Measurements from ENCODE around the gene KLRC1. TPM values are rescaled to one million over a fixed set of nuclear protein-coding genes. Genes with fewer than 3 reads are reported as not detected.
"Not testable (repeated sequence)": the region's sequence is repeated elsewhere in the genome, so short reads cannot be mapped to it uniquely, and the experiment has no call there.

The KLRC1 gene
- total RNA-seq, 1 donor from 2014 or later: 1.8 TPM

GRCh38 chr12:10398168-10398567 is 55.0 kb downstream of the KLRC1 start:
- H3K4me3 ChIP-seq: no peak overlapping the region
- H3K36me3 ChIP-seq: no peaks in the 10 kb centered on the region
- intact Hi-C loops (cut with DNase I): no loop called here
- peaks cover 12% of the 10 kb centered on the region for H3K4me1 ChIP-seq
- DNase-seq (no peak), ATAC-seq (no peak)
- H3K27me3 ChIP-seq (ENCODE audit: low read depth): no peaks in the 10 kb centered on the region
- H3K9me3 ChIP-seq: no peaks in the 10 kb centered on the region
- TF ChIP-seq, protein P1, sequence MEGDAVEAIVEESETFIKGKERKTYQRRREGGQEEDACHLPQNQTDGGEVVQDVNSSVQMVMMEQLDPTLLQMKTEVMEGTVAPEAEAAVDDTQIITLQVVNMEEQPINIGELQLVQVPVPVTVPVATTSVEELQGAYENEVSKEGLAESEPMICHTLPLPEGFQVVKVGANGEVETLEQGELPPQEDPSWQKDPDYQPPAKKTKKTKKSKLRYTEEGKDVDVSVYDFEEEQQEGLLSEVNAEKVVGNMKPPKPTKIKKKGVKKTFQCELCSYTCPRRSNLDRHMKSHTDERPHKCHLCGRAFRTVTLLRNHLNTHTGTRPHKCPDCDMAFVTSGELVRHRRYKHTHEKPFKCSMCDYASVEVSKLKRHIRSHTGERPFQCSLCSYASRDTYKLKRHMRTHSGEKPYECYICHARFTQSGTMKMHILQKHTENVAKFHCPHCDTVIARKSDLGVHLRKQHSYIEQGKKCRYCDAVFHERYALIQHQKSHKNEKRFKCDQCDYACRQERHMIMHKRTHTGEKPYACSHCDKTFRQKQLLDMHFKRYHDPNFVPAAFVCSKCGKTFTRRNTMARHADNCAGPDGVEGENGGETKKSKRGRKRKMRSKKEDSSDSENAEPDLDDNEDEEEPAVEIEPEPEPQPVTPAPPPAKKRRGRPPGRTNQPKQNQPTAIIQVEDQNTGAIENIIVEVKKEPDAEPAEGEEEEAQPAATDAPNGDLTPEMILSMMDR (IDR thresholded peaks at IDR 0.05): no peak
- no peak overlapping the region for H3K27ac ChIP-seq

DNA sequence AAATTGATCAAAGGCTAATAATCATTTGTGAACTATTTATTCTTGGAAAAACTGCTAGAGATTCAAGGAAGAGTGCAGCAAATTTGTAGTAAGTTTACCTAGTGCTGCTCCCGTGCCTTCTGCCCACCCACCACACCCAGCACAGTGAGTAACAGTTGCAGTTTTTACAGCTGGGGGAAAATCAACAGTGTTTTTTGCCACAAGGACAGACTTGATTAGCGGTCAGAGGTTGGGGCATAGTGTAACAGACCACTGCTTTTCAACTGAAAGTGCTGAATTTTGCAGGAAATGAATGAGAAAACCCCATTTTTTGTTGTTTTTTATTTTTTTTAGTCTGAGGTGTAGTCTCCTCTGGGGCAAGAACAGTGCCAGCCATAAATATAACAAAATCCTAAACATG is 55.9 kb downstream of the KLRC1 start:
- intact Hi-C loops (cut with DNase I): no loop called here
- no peaks in the 10 kb centered on the region for H3K27me3 ChIP-seq (ENCODE audit: low read depth)
- no peaks in the 10 kb centered on the region for H3K9me3 ChIP-seq
- TF ChIP-seq, protein P1 (IDR thresholded peaks at IDR 0.05): no peak
- peaks cover 12% of the 10 kb centered on the region for H3K4me1 ChIP-seq
- ATAC-seq (no peak), DNase-seq (no peak)
- H3K4me3 ChIP-seq: no peak overlapping the region
- H3K27ac ChIP-seq: no peak overlapping the region
- H3K36me3 ChIP-seq: no peaks in the 10 kb centered on the region

DNA sequence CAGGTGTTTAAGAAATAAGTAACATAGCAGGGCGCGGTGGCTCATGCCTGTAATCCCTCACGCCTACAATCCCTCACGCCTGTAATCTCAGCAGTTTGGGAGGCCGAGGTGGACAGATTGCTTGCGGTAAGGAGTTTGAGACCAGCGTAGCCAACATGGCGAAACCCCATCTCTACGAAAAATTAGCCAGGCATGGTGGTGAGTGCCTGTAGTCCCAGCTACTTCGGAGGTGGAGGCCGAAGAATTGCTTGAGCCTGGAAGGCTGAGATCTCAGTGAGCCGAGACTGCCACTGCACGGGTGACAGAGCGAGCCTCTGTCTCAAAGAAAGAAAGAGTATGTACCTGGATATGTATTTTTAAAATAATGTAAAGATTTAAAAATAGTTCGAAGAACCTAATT is 57.0 kb downstream of the KLRC1 start:
- H3K4me1 ChIP-seq: peaks cover 12% of the 10 kb centered on the region
- ATAC-seq; intact Hi-C loops (cut with DNase I); DNase-seq; H3K4me3 ChIP-seq; H3K9me3 ChIP-seq; H3K27me3 ChIP-seq (ENCODE audit: low read depth); H3K36me3 ChIP-seq: not testable (repeated sequence)
- peak overlapping the region; percentile 59 for H3K27ac ChIP-seq

Other genes with a start within 250 kb of the KLRC1 start
- gene GABARAPL1, start 240.5 kb downstream of the KLRC1 start, total RNA-seq: 108 TPM
- 13.6 TPM for gene KLRD1, start 145.5 kb downstream of the KLRC1 start, total RNA-seq
- gene KLRK1, start 63.3 kb downstream of the KLRC1 start, total RNA-seq: 7.5 TPM
- not detected for gene KLRC4, start 43.6 kb downstream of the KLRC1 start, total RNA-seq
- not detected for gene KLRC3, start 32.8 kb downstream of the KLRC1 start, total RNA-seq
- gene KLRC2, start 17.4 kb downstream of the KLRC1 start, total RNA-seq: not detected
- gene EIF2S3B, start 52.5 kb upstream of the KLRC1 start, total RNA-seq: 0.68 TPM
- 19.7 TPM for gene MAGOHB, start 160.2 kb upstream of the KLRC1 start, total RNA-seq
- 0.53 TPM for gene STYK1, start 220.7 kb upstream of the KLRC1 start, total RNA-seq